Tibial nerve (tissue), 4 donors: ENCODE data around the gene FBXW9.

ENCODE experiments used
- CTCF ChIP-seq, 5 experiments: fragments of 200-600 bp in 3 of 5; fragments of 450-650 bp in 2 of 5; sonication (generic) in 3 of 5; IDR thresholded peaks; one replicate each; pipeline ENCODE4 v1.5.1; 2016 to 2019; ENCODE audit warnings: antibody characterized with exemption in 5 of 5, mild to moderate bottlenecking in 3 of 5, moderate library complexity in 2 of 5
- EP300 ChIP-seq, 2 donors: sonication (generic); formaldehyde crosslinking; IDR thresholded peaks; one replicate each; pipeline ENCODE4 v1.6.1; 2017; ENCODE audit warnings: antibody characterized with exemption in 2 of 2, mild to moderate bottlenecking in 1 of 2
- POLR2A ChIP-seq, 2 donors: fragments of 450-650 bp; IDR thresholded peaks; one replicate each; pipeline ENCODE4 v1.6.1; 2017; ENCODE audit warnings: antibody characterized with exemption in 2 of 2, mild to moderate bottlenecking in 2 of 2, moderate library complexity in 2 of 2

GRCh38 chr19:12726988-12727316, 30.5 kb upstream of the FBXW9 start:
- TF ChIP-seq CTCF (IDR thresholded peaks at IDR 0.05), result no peak
- TF ChIP-seq POLR2A (IDR thresholded peaks at IDR 0.05), result no peak
- no peak for TF ChIP-seq EP300 (IDR thresholded peaks at IDR 0.05)
